GM12872 (cell line): ENCODE results near the gene BPTF.

Experiments used
- CTCF ChIP-seq: IDR thresholded peaks from 3 replicates; pipeline ENCODE4 v1.5.1; 2011; ENCODE audit warnings: low read depth, mild to moderate bottlenecking, low read length, moderate library complexity; ENCODE audit not compliant: insufficient read depth

BPTF gene

GRCh38 chr17:68006797-68007196 lies 181.5 kb downstream of the BPTF start:
- no peak for TF ChIP-seq CTCF

- TF ChIP-seq CTCF, result peak; percentile 93
Measured at GRCh38 chr17:68011199-68011665, 185.9 kb downstream of the BPTF start.

GRCh38 chr17:68013385-68013784 lies 188.1 kb downstream of the BPTF start:
- no peak for TF ChIP-seq CTCF

- no peak for TF ChIP-seq CTCF
Measured at GRCh38 chr17:68015081-68015723, 189.9 kb downstream of the BPTF start.

GRCh38 chr17:68016838-68017237 lies 191.5 kb downstream of the BPTF start:
- TF ChIP-seq CTCF, result no peak

GRCh38 chr17:68019336-68019674 lies 194.0 kb downstream of the BPTF start:
- no peak for TF ChIP-seq CTCF

GRCh38 chr17:68019675-68020408 lies 194.5 kb downstream of the BPTF start:
- TF ChIP-seq CTCF, result peak; percentile 60; the same call in 2 of the 3 replicates
